ENCODE results near the gene RGS13. TPM values are rescaled to one million over a fixed set of nuclear protein-coding genes. Genes with fewer than 3 reads are reported as not detected.
A peak's percentile ranks its signal among the peaks of the same experiment; 100 is the strongest.

The RGS13 gene
- total and polyA plus RNA-seq, 10 of the 15 experiments (the other 5 are each of a cell fraction or from before 2014, with no cell fraction given) = 0.23 to 16.0 (median 0.36) TPM; not detected in 1

DNA sequence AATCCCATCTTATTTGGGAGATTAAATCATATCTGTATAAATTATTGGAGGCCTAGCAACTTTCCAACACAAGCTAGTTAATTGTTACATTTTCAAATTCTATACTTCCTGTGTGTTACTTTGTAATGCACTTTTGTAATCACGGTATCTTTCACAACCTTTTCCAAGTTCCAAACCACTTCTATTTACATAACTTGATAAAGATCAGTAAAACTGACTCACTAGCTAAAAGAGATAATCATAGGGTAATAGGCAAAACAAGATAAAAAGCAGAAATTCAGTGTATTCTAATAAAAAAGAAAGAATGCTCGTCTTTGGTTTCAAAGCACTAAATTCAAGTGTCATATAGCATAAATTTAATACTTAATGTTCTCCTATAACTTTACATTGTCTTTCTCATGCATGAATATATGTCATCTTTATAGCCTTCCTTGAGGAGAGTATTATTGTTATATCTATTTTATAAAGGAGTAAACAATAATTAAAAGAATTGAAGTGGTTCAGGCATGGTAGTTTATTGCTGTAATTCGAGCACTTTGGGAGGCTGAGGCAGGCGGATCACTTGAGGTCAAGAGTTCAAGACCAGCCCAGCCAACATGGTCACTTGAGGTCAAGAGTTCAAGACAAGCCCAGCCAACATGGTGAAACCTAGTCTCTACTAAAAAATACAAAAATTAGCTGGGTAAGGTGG is 66.4 kb downstream of the RGS13 start:
- no TSS peak for BruUV-seq (replicated peaks)
- no peaks in the 10 kb centered on the region for H3K27me3 ChIP-seq (replicated peaks in 1 of 2; ENCODE audit: control insufficient read depth in 2 of 2, insufficient read depth in 2 of 2, low read length in 1 of 2)

GRCh38 chr1:192703283-192704206 is 67.6 kb downstream of the RGS13 start:
- in situ Hi-C loops (cut with MboI) = no loop called here
- ChIA-PET CTCF (interaction anchor here (0.7 kb wide), 1 partner anchor 104 kb away, joined by 3 read pairs; no protein-coding TSS in a partner anchor), SMC1A (ENCODE audit: uncharacterized antibody, unreplicated experiment) (interaction anchor here (0.6 to 1.6 kb wide), 2 partner anchors 92 to 196 kb away, joined by 3 read pairs; no protein-coding TSS in a partner anchor), RAD21 (ENCODE audit: unreplicated experiment) (interaction anchor here (1.5 kb wide), 1 partner anchor 316 kb away, joined by 3 read pairs; no protein-coding TSS in a partner anchor), POLR2A (no interaction called here)
- ATAC-seq (peak; percentile 89), DNase-seq (ENCODE audit: low read depth, low spot score) (peak; percentile 16), FAIRE-seq (no peak)
- no TSS peak for BruUV-seq (replicated peaks)
- H3K27me3 ChIP-seq (replicated peaks in 1 of 2; ENCODE audit: control insufficient read depth in 2 of 2, insufficient read depth in 2 of 2, low read length in 1 of 2) = no peaks in the 10 kb centered on the region
- H3K9ac ChIP-seq (ENCODE audit: control insufficient read depth, insufficient read depth, low read length) = no peak overlapping the region
- intact Hi-C loops (cut with micrococcal nuclease; ENCODE audit: unreplicated experiment) = no loop called here
- H3K27ac ChIP-seq (ENCODE audit: control insufficient read depth, insufficient read depth) = no peak overlapping the region
- H3K4me2 ChIP-seq (ENCODE audit: control insufficient read depth, insufficient read depth) = peak overlapping the region; percentile 36; the same call in 1 of the 2 replicates
- WGBS (ENCODE audit: insufficient coverage, insufficient replicate concordance, low lambda C conversion rate, missing lambda C conversion rate) = 10% methylated on average over 5 of the region's 5 CpGs
- no peaks in the 10 kb centered on the region for H3K9me3 ChIP-seq (replicated peaks; ENCODE audit: control insufficient read depth, insufficient read depth, low read length)
- peaks cover 6% of the 10 kb centered on the region; the same call in 1 of the 2 replicates for H3K4me1 ChIP-seq (ENCODE audit: control insufficient read depth, insufficient read depth, low read length)
- H2AFZ ChIP-seq (ENCODE audit: control insufficient read depth, low read depth, low read length) = no peak overlapping the region
- no peaks in the 10 kb centered on the region for H3K36me3 ChIP-seq (ENCODE audit: control insufficient read depth in 2 of 2, insufficient read depth in 2 of 2, low read length in 1 of 2)
- H4K20me1 ChIP-seq (ENCODE audit: control insufficient read depth, insufficient read depth) = no peaks in the 10 kb centered on the region
- H3K79me2 ChIP-seq (ENCODE audit: control insufficient read depth, insufficient read depth, low read length) = no peaks in the 10 kb centered on the region
- no peak overlapping the region for H3K4me3 ChIP-seq
- TF ChIP-seq SMC3 (IDR thresholded peaks at IDR 0.05; ENCODE audit: borderline replicate concordance, low read length) (no peak), EED (IDR thresholded peaks at IDR 0.05; ENCODE audit: low read depth) (0 out of 2 replicates have a peak, but pooled peaks have one; percentile 23), EP300 (IDR thresholded peaks at IDR 0.05; ENCODE audit: borderline replicate concordance in 1 of 2, control insufficient read depth in 1 of 2, low read depth in 2 of 2, low read length in 2 of 2) (peak; percentile 35 to 55; a peak in 3 of 4 replicates), CHD4 (IDR thresholded peaks at IDR 0.05) (no peak), IKZF2 (IDR thresholded peaks at IDR 0.05) (peak; percentile 44; a peak in 1 of 4 replicates), RUNX3 (IDR thresholded peaks at IDR 0.05; ENCODE audit: low read length) (peak; percentile 92), PKNOX1 (IDR thresholded peaks at IDR 0.05) (peak; percentile 74), MTA3 (IDR thresholded peaks at IDR 0.05; ENCODE audit: borderline replicate concordance, low read length) (0 out of 2 replicates have a peak, but pooled peaks have one; percentile 32)
- TF ChIP-seq, protein P1, sequence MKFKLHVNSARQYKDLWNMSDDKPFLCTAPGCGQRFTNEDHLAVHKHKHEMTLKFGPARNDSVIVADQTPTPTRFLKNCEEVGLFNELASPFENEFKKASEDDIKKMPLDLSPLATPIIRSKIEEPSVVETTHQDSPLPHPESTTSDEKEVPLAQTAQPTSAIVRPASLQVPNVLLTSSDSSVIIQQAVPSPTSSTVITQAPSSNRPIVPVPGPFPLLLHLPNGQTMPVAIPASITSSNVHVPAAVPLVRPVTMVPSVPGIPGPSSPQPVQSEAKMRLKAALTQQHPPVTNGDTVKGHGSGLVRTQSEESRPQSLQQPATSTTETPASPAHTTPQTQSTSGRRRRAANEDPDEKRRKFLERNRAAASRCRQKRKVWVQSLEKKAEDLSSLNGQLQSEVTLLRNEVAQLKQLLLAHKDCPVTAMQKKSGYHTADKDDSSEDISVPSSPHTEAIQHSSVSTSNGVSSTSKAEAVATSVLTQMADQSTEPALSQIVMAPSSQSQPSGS (IDR thresholded peaks at IDR 0.05; ENCODE audit: low read length) = peak; percentile 35; the same call in 1 of the 2 replicates

More for the DNA sequence above, 66.4 kb downstream of the RGS13 start:
- intact Hi-C loops (cut with micrococcal nuclease; ENCODE audit: unreplicated experiment) (no loop called here), in situ Hi-C loops (cut with MboI) (no loop called here)
- POLR2A ChIA-PET = no interaction called here
- 60% methylated on average over 4 of the region's 4 CpGs for whole genome bisulfite sequencing (ENCODE audit: insufficient coverage, insufficient replicate concordance, low lambda C conversion rate, missing lambda C conversion rate)
- Histone ChIP-seq H3K9ac (ENCODE audit: control insufficient read depth, insufficient read depth, low read length) (no peak overlapping the region), H3K79me2 (ENCODE audit: control insufficient read depth, insufficient read depth, low read length) (no peaks in the 10 kb centered on the region), H3K4me3 (no peak overlapping the region), H2AFZ (ENCODE audit: control insufficient read depth, low read depth, low read length) (no peak overlapping the region), H3K4me1 (ENCODE audit: control insufficient read depth, insufficient read depth, low read length) (peaks cover 6% of the 10 kb centered on the region; the same call in 1 of the 2 replicates), H3K27ac (ENCODE audit: control insufficient read depth, insufficient read depth) (no peak overlapping the region), H3K36me3 (ENCODE audit: control insufficient read depth in 2 of 2, insufficient read depth in 2 of 2, low read length in 1 of 2) (no peaks in the 10 kb centered on the region), H3K9me3 (replicated peaks; ENCODE audit: control insufficient read depth, insufficient read depth, low read length) (no peaks in the 10 kb centered on the region), H3K4me2 (ENCODE audit: control insufficient read depth, insufficient read depth) (no peak overlapping the region), H4K20me1 (ENCODE audit: control insufficient read depth, insufficient read depth) (no peaks in the 10 kb centered on the region)
- FAIRE-seq (no peak), DNase-seq (ENCODE audit: low read depth, low spot score) (no peak), ATAC-seq (no peak)
- TF ChIP-seq SP1 (IDR thresholded peaks at IDR 0.05; ENCODE audit: low read depth, low read length) = no peak
- no peak for TF ChIP-seq RB1 (IDR thresholded peaks at IDR 0.05; ENCODE audit: borderline replicate concordance)
- no peak for TF ChIP-seq CREB1 (IDR thresholded peaks at IDR 0.05; ENCODE audit: low read depth)
- TF ChIP-seq RUNX3 (IDR thresholded peaks at IDR 0.05; ENCODE audit: low read length) = no peak
- no peak for TF ChIP-seq NFIC (IDR thresholded peaks at IDR 0.05; ENCODE audit: low read depth, low read length)
- TF ChIP-seq CBX3 (IDR thresholded peaks at IDR 0.05; ENCODE audit: borderline replicate concordance, low read depth) = no peak
- RAD21 ChIA-PET (ENCODE audit: unreplicated experiment) = interaction anchor here (1.5 to 1.6 kb wide), 2 partner anchors 228 to 318 kb away, joined by 3 read pairs; no protein-coding TSS in a partner anchor
- CTCF ChIA-PET = interaction anchor here (0.5 to 1.2 kb wide), 3 partner anchors 22 to 371 kb away, joined by 3 to 5 read pairs (median 3); no protein-coding TSS in a partner anchor
- SMC1A ChIA-PET (ENCODE audit: uncharacterized antibody, unreplicated experiment) = interaction anchor here (0.7 to 1.2 kb wide), 3 partner anchors 22 to 110 kb away, joined by 3 to 4 read pairs (median 3); no protein-coding TSS in a partner anchor
